ENCODE data around the gene LANCL2.

DNA sequence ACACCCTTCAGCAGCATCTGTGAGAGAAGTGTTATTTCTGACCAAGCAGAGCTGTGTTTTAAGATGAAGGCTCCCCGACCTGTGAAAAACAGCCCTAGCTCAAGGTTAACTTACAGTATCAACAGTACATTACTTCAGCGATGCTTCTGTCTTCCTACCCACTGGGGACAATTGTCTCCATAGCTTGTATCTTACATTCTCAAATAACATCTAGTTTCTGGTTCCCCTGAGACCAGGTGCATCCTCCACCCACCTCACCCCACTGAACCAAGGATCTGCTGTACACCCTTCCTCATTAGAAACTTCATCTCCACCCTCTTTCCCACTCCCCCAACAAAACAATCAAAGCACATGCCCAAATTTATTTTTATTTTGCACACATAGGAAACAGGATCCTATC is 105.1 kb downstream of the LANCL2 start:
- TF ChIP-seq, protein P1, sequence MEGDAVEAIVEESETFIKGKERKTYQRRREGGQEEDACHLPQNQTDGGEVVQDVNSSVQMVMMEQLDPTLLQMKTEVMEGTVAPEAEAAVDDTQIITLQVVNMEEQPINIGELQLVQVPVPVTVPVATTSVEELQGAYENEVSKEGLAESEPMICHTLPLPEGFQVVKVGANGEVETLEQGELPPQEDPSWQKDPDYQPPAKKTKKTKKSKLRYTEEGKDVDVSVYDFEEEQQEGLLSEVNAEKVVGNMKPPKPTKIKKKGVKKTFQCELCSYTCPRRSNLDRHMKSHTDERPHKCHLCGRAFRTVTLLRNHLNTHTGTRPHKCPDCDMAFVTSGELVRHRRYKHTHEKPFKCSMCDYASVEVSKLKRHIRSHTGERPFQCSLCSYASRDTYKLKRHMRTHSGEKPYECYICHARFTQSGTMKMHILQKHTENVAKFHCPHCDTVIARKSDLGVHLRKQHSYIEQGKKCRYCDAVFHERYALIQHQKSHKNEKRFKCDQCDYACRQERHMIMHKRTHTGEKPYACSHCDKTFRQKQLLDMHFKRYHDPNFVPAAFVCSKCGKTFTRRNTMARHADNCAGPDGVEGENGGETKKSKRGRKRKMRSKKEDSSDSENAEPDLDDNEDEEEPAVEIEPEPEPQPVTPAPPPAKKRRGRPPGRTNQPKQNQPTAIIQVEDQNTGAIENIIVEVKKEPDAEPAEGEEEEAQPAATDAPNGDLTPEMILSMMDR (IDR thresholded peaks at IDR 0.05) = no peak
- TF ChIP-seq EZH2phosphoT487 (IDR thresholded peaks at IDR 0.05) = no peak
- no peak for TF ChIP-seq EZH2 (IDR thresholded peaks at IDR 0.05)

Data from neural progenitor cell (in vitro differentiated cells).